Mesenchymal stem cell (in vitro differentiated cells and primary cell): ENCODE measurements around the gene PAX8.

Experiments used
- DNase-seq: peaks from one replicate; pipeline ENCODE4 v3.0.0-alpha.2; 2013
- H2AFZ ChIP-seq: one replicate; pipeline ENCODE4 v1.6.1; 2013; ENCODE audit warnings: low read depth, mild to moderate bottlenecking, control low read depth, inconsistent platforms, low read length, moderate library complexity
- H2AK5ac ChIP-seq: 2 replicates; pipeline ENCODE4 v1.6.1; 2013; ENCODE audit warnings: low read length, moderate library complexity, mild to moderate bottlenecking, inconsistent platforms; ENCODE audit not compliant: severe bottlenecking
- H2BK120ac ChIP-seq: one replicate; pipeline ENCODE4 v1.6.1; 2013; ENCODE audit warnings: low read depth, mild to moderate bottlenecking, inconsistent platforms, low read length, moderate library complexity
- H2BK12ac ChIP-seq, 2 experiments: one replicate each; pipeline ENCODE4 v1.6.1; 2013; ENCODE audit warnings: inconsistent platforms in 2 of 2, low read length in 2 of 2, mild to moderate bottlenecking in 2 of 2, moderate library complexity in 2 of 2, control low read depth in 1 of 2
- H2BK15ac ChIP-seq: one replicate; pipeline ENCODE4 v1.6.1; 2013; ENCODE audit warnings: mild to moderate bottlenecking, low read depth, inconsistent platforms; ENCODE audit not compliant: poor library complexity, severe bottlenecking
- H2BK5ac ChIP-seq: 2 replicates; pipeline ENCODE4 v1.6.1; 2013; ENCODE audit warnings: low read depth, mild to moderate bottlenecking, low read length, control low read depth, inconsistent platforms; ENCODE audit not compliant: poor library complexity, severe bottlenecking
- H3K14ac ChIP-seq, 2 experiments: one replicate each; pipeline ENCODE4 v1.6.1; 2013; ENCODE audit warnings: inconsistent platforms in 2 of 2, low read length in 2 of 2, control low read depth in 1 of 2, mild to moderate bottlenecking in 1 of 2, moderate library complexity in 1 of 2
- H3K18ac ChIP-seq, 2 experiments: one replicate each; pipeline ENCODE4 v1.6.1; 2013; ENCODE audit warnings: inconsistent platforms in 2 of 2, low read length in 2 of 2, control low read depth in 1 of 2, low read depth in 1 of 2, mild to moderate bottlenecking in 1 of 2
- H3K23ac ChIP-seq, 2 experiments: one replicate each; pipeline ENCODE4 v1.6.1; 2013; ENCODE audit warnings: inconsistent platforms in 2 of 2, low read length in 2 of 2, mild to moderate bottlenecking in 2 of 2, moderate library complexity in 2 of 2, control low read depth in 1 of 2
- H3K27ac ChIP-seq: 2 replicates; pipeline ENCODE4 v1.5.1; 2013; ENCODE audit warnings: mild to moderate bottlenecking, moderate library complexity, low read length, control low read depth, inconsistent platforms; ENCODE audit not compliant: poor library complexity, severe bottlenecking
- H3K27me3 ChIP-seq, 2 experiments: 2 replicates each; pipeline versions ENCODE4 v1.6.1 to v1.7.0; 2013; ENCODE audit warnings: low read length in 2 of 2, mild to moderate bottlenecking in 2 of 2, moderate library complexity in 2 of 2, control low read depth in 1 of 2, inconsistent platforms in 1 of 2; ENCODE audit not compliant: control insufficient read depth in 1 of 2, insufficient read depth in 1 of 2
- H3K36me3 ChIP-seq, 2 experiments: 2 replicates each; pipeline versions ENCODE4 v1.6.1 to v1.7.0; 2013; ENCODE audit warnings: low read length in 2 of 2, control low read depth in 1 of 2, inconsistent platforms in 1 of 2, low read depth in 1 of 2, mild to moderate bottlenecking in 1 of 2; ENCODE audit not compliant: insufficient read depth in 2 of 2, control insufficient read depth in 1 of 2
- H3K4ac ChIP-seq, 2 experiments: one replicate each; pipeline ENCODE4 v1.6.1; 2013; ENCODE audit warnings: inconsistent platforms in 2 of 2, low read length in 2 of 2, mild to moderate bottlenecking in 2 of 2, moderate library complexity in 2 of 2, control low read depth in 1 of 2, low read depth in 1 of 2
- H3K4me1 ChIP-seq: 2 replicates; pipeline ENCODE4 v1.6.1; 2013; ENCODE audit warnings: low read depth, low read length, control low read depth; ENCODE audit not compliant: control insufficient read depth, insufficient read depth
- H3K4me2 ChIP-seq: 2 replicates; pipeline ENCODE4 v1.6.1; 2013; ENCODE audit warnings: low read length, mild to moderate bottlenecking, inconsistent platforms; ENCODE audit not compliant: poor library complexity, severe bottlenecking
- H3K4me3 ChIP-seq, 2 experiments: 2 replicates each; pipeline versions ENCODE4 v1.5.1 to v1.7.0; 2013; ENCODE audit warnings: low read length in 2 of 2, mild to moderate bottlenecking in 2 of 2, control low read depth in 1 of 2, low read depth in 1 of 2; ENCODE audit not compliant: insufficient read depth in 1 of 2
- H3K79me1 ChIP-seq: replicated peaks from 2 replicates; pipeline ENCODE4 v1.6.1; 2013; ENCODE audit warnings: mild to moderate bottlenecking, control low read depth, low read length, inconsistent platforms; ENCODE audit not compliant: poor library complexity, severe bottlenecking
- H3K9ac ChIP-seq: 2 replicates; pipeline ENCODE4 v1.7.0; 2013; ENCODE audit warnings: mild to moderate bottlenecking, low read length, moderate library complexity
- H3K9me3 ChIP-seq: 2 replicates; pipeline ENCODE4 v1.7.0; 2013; ENCODE audit warnings: mild to moderate bottlenecking, low read length; ENCODE audit not compliant: control insufficient read depth
- H4K8ac ChIP-seq: one replicate; pipeline ENCODE4 v1.6.1; 2013; ENCODE audit warnings: inconsistent platforms, mild to moderate bottlenecking, low read length, moderate library complexity
- H4K91ac ChIP-seq: one replicate; pipeline ENCODE4 v1.6.1; 2013; ENCODE audit warnings: mild to moderate bottlenecking, low read length, inconsistent platforms
- WGBS: methylation state at CpG from one replicate; pipeline ENCODE4 v1.1.7; 2013; ENCODE audit warnings: mixed read lengths; 5-methylcytosine and 5-hydroxymethylcytosine counted together

Gene PAX8

GRCh38 chr2:113218283-113219091 is 60.2 kb downstream of the PAX8 start:
- Histone ChIP-seq H4K8ac (no peak overlapping the region), H2AFZ (no peak overlapping the region), H3K14ac (no peak overlapping the region), H2BK5ac (peak overlapping the region; percentile 95), H3K27me3 (no peaks in the 10 kb centered on the region), H3K18ac (no peak overlapping the region), H3K4ac (no peak overlapping the region), H4K91ac (no peak overlapping the region), H2AK5ac (peak overlapping the region; percentile 95), H3K9me3 (no peaks in the 10 kb centered on the region), H3K23ac (no peak overlapping the region), H3K9ac (peak overlapping the region; percentile 47), H2BK12ac (no peak overlapping the region), H3K4me2 (no peak overlapping the region), H3K4me1 (peaks cover 53% of the 10 kb centered on the region), H2BK15ac (no peak overlapping the region), H3K79me1 (peaks cover 7% of the 10 kb centered on the region), H3K4me3 (no peak overlapping the region), H3K27ac (peak overlapping the region; percentile 99), H2BK120ac (no peak overlapping the region), H3K36me3 (peaks cover 6 to 24% of the 10 kb centered on the region in 2 experiments)
- peak; percentile 68 for DNase-seq
- 77% methylated on average over 8 of the region's 8 CpGs for WGBS

DNA sequence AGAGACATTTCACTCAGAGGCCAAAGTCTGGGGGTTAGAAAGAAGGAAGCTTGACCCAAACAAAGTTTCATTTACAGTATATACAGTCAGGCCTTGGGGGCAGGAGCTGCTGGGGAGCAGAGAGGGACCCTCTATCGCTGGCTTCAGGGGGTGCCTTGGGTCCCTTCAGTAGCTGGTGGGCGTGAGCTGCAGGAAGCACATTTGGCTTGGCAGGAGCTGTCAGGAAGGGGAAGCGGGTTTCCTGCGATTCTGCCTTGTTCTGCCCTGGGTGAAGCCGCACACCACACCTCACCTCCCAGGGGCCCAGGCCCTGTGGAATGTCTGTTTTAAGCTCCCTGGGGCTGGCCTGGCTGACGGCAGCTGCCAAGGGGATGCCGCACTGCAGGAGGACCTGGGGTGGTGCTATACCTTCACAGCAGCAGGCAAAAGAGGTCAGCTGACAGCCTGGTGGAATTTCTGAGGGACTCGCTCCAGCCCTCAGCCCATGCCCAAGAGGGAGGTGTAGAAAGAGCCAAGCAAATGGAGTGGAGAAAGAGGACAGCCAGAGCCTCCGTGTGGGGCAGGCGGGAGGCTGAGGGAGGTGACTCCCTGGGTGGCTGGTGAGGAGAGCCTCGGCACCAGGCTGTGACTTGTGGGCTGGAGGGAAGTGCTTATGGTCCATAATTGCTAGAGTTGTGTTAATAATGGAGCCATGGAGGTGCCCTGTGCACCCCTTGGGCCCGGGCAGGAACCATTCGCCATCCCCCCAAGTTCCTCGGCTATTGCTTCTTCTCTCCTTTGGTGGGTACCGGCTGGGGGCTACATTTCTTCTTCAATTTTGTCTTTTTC is 61.1 kb downstream of the PAX8 start:
- Histone ChIP-seq H3K4me1 (peaks cover 59% of the 10 kb centered on the region), H4K8ac (peak overlapping the region; percentile 19), H3K18ac (peak overlapping the region; percentile 17 to 46), H2BK5ac (peak overlapping the region; percentile 96), H3K4me3 (no peak overlapping the region), H3K9ac (peak overlapping the region; percentile 40), H3K27me3 (no peaks in the 10 kb centered on the region), H3K36me3 (peaks cover 6 to 24% of the 10 kb centered on the region in 2 experiments), H3K23ac (no peak overlapping the region), H2BK120ac (no peak overlapping the region), H2BK15ac (no peak overlapping the region), H4K91ac (peak overlapping the region; percentile 2), H3K4me2 (no peak overlapping the region), H3K27ac (peak overlapping the region; percentile 99), H3K9me3 (no peaks in the 10 kb centered on the region), H3K4ac (peak overlapping the region in 1 of 2 experiments; percentile 24), H2AK5ac (peak overlapping the region; percentile 95), H3K79me1 (peaks cover 6% of the 10 kb centered on the region), H3K14ac (peak overlapping the region in 1 of 2 experiments; percentile 73), H2BK12ac (peak overlapping the region in 1 of 2 experiments; percentile 29), H2AFZ (no peak overlapping the region)
- no peak for DNase-seq
- WGBS, result 73% methylated on average over 15 of the region's 15 CpGs

GRCh38 chr2:113216891-113217454 is 61.7 kb downstream of the PAX8 start:
- Histone ChIP-seq H3K27ac (peak overlapping the region; percentile 99), H4K8ac (no peak overlapping the region), H4K91ac (no peak overlapping the region), H3K79me1 (peaks cover 3% of the 10 kb centered on the region), H3K9me3 (no peaks in the 10 kb centered on the region), H3K23ac (no peak overlapping the region), H2BK120ac (no peak overlapping the region), H2BK12ac (no peak overlapping the region), H3K4me3 (no peak overlapping the region), H3K14ac (no peak overlapping the region), H3K18ac (no peak overlapping the region), H3K9ac (peak overlapping the region; percentile 10), H3K4ac (no peak overlapping the region), H3K36me3 (peaks cover 1 to 19% of the 10 kb centered on the region in 2 experiments), H3K27me3 (no peaks in the 10 kb centered on the region), H2AK5ac (peak overlapping the region; percentile 63), H2BK5ac (peak overlapping the region; percentile 96), H2BK15ac (no peak overlapping the region), H3K4me2 (no peak overlapping the region), H3K4me1 (peaks cover 61% of the 10 kb centered on the region), H2AFZ (no peak overlapping the region)
- DNase-seq, result no peak
- WGBS, result 89% methylated on average over 5 of the region's 6 CpGs

DNA sequence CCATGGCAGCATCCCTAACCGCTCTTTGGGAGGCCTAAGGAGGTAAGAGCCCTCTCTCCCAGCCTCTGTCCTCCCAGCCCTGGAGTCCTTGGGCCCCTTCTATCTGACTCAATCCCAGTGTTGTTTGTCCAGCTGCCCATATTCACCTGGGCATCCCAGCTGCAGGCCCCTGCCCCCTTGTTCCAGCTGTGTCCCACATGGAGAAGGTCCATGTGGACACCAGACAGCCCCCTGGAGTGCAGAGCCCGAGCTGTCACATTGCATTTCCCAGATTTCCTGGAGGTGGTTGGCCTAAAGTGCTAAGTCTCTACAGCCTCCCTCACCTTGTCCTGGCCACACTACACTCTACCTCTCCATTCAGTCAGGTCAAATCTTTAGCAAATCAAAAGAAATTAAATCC is 62.4 kb downstream of the PAX8 start:
- no peak for DNase-seq
- H4K8ac ChIP-seq, result no peak overlapping the region
- no peak overlapping the region for H2BK12ac ChIP-seq
- H2BK5ac ChIP-seq, result peak overlapping the region; percentile 96
- H3K14ac ChIP-seq, result no peak overlapping the region
- WGBS, result 84% methylated on average over 2 of the region's 2 CpGs
- H3K27me3 ChIP-seq, result no peaks in the 10 kb centered on the region
- H2AK5ac ChIP-seq, result peak overlapping the region; percentile 63
- H2BK120ac ChIP-seq, result no peak overlapping the region
- H3K27ac ChIP-seq, result peak overlapping the region; percentile 99
- no peak overlapping the region for H2BK15ac ChIP-seq
- no peak overlapping the region for H3K9ac ChIP-seq
- H3K4ac ChIP-seq, result no peak overlapping the region
- peaks cover 0 to 18% of the 10 kb centered on the region in 2 experiments for H3K36me3 ChIP-seq
- H3K4me2 ChIP-seq, result no peak overlapping the region
- no peak overlapping the region for H3K23ac ChIP-seq
- H3K9me3 ChIP-seq, result no peaks in the 10 kb centered on the region
- H4K91ac ChIP-seq, result no peak overlapping the region
- no peak overlapping the region for H3K4me3 ChIP-seq
- H3K4me1 ChIP-seq, result peaks cover 64% of the 10 kb centered on the region
- H2AFZ ChIP-seq, result no peak overlapping the region
- no peak overlapping the region for H3K18ac ChIP-seq
- peaks cover 3% of the 10 kb centered on the region for H3K79me1 ChIP-seq
